22Rv1 (cell line): ENCODE results near the gene VIPR2.

Experiments used
- ZFX ChIP-seq: fragments of 450-650 bp; IDR thresholded peaks from 2 replicates; pipeline ENCODE4 v1.6.1; 2017; ENCODE audit warnings: antibody characterized with exemption, borderline replicate concordance
- TF ChIP-seq, protein P1 (sequence below): fragments of 450-650 bp; IDR thresholded peaks from 2 replicates; pipeline ENCODE4 v1.5.1; 2017; ENCODE audit warnings: mild to moderate bottlenecking

- TF ChIP-seq, protein P1, sequence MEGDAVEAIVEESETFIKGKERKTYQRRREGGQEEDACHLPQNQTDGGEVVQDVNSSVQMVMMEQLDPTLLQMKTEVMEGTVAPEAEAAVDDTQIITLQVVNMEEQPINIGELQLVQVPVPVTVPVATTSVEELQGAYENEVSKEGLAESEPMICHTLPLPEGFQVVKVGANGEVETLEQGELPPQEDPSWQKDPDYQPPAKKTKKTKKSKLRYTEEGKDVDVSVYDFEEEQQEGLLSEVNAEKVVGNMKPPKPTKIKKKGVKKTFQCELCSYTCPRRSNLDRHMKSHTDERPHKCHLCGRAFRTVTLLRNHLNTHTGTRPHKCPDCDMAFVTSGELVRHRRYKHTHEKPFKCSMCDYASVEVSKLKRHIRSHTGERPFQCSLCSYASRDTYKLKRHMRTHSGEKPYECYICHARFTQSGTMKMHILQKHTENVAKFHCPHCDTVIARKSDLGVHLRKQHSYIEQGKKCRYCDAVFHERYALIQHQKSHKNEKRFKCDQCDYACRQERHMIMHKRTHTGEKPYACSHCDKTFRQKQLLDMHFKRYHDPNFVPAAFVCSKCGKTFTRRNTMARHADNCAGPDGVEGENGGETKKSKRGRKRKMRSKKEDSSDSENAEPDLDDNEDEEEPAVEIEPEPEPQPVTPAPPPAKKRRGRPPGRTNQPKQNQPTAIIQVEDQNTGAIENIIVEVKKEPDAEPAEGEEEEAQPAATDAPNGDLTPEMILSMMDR: no peak
- no peak for TF ChIP-seq ZFX
Measured at GRCh38 chr7:159139639-159140038, 5.0 kb downstream of the VIPR2 start.
